GM12878 (cell line): ENCODE measurements around the gene DPP6.

Experiments used
- CBX5 ChIP-seq: sonication (generic); IDR thresholded peaks from 2 replicates; pipeline ENCODE4 v1.6.1; 2016; ENCODE audit warnings: low read depth, moderate library complexity, mild to moderate bottlenecking, inconsistent platforms
- CTCF ChIP-seq, 3 experiments: IDR thresholded peaks in 2 of 3; conservative IDR thresholded peaks in 1 of 3; 2 replicates each; pipeline ENCODE4 v1.5.1; 2011; ENCODE audit warnings: low read depth in 3 of 3, low read length in 3 of 3, mild to moderate bottlenecking in 3 of 3, control low read depth in 2 of 3, moderate library complexity in 2 of 3, inconsistent platforms in 1 of 3, mixed read lengths in 1 of 3; ENCODE audit not compliant: control insufficient read depth in 2 of 3, insufficient read depth in 1 of 3; ENCODE audit errors: extremely low read depth in 1 of 3
- PKNOX1 ChIP-seq: fragments of 450-650 bp; IDR thresholded peaks from 2 replicates; pipeline ENCODE4 v1.6.1; 2016; ENCODE audit warnings: mild to moderate bottlenecking
- POLR2A ChIP-seq: IDR thresholded peaks from 2 replicates; pipeline ENCODE4 v1.6.1; 2011; ENCODE audit warnings: low read depth, mild to moderate bottlenecking, low read length
- POLR2AphosphoS5 ChIP-seq: IDR thresholded peaks from 2 replicates; pipeline ENCODE4 v1.6.1; 2011; ENCODE audit warnings: mild to moderate bottlenecking, low read length, inconsistent platforms
- RAD21 ChIP-seq: IDR thresholded peaks from 2 replicates; pipeline ENCODE4 v1.6.1; 2011; ENCODE audit warnings: mild to moderate bottlenecking, low read depth, low read length, moderate library complexity; ENCODE audit not compliant: insufficient read depth
- REST ChIP-seq: IDR thresholded peaks from 2 replicates; pipeline ENCODE4 v1.6.1; 2012; ENCODE audit warnings: mild to moderate bottlenecking, low read depth, low read length
- TARDBP ChIP-seq: IDR thresholded peaks from 2 replicates; pipeline ENCODE4 v1.6.1; 2016; ENCODE audit warnings: borderline replicate concordance
- ZBTB40 ChIP-seq: fragments of 450-650 bp; IDR thresholded peaks from 2 replicates; pipeline ENCODE4 v1.6.1; 2016; ENCODE audit warnings: mild to moderate bottlenecking, moderate library complexity, borderline replicate concordance

- no peak for TF ChIP-seq ZBTB40
- no peak for TF ChIP-seq POLR2AphosphoS5
- no peak for TF ChIP-seq REST
- no peak for TF ChIP-seq PKNOX1
- TF ChIP-seq CBX5, result no peak
- TF ChIP-seq POLR2A, result no peak
- no peak for TF ChIP-seq CTCF (IDR thresholded peaks at IDR 0.05 in 2 of 3, conservative IDR thresholded peaks at IDR 0.05 in 1 of 3; ENCODE audit: control insufficient read depth in 2 of 3, extremely low read depth in 1 of 3, insufficient read depth in 1 of 3, low read depth in 3 of 3, low read length in 3 of 3)
- TF ChIP-seq TARDBP, result no peak
- TF ChIP-seq RAD21, result no peak
Measured at GRCh38 chr7:154640917-154641316, 588.7 kb downstream of the DPP6 start.
